DOHH2 (cell line): ENCODE measurements around the gene STK4.
"Not testable (repeated sequence)": the region's sequence is repeated elsewhere in the genome, so short reads cannot be mapped to it uniquely, and the experiment has no call there.

Source experiments
- H3F3A ChIP-seq: fragments of 200-600 bp; sonication (generic), shearing (Covaris generic); 2 replicates; pipeline ENCODE4 v1.6.0; 2016; ENCODE audit warnings: antibody characterized with exemption, mild to moderate bottlenecking; ENCODE audit not compliant: control insufficient read depth, insufficient read depth
- H3K27ac ChIP-seq: fragments of 200-600 bp; sonication (generic); 2 replicates; pipeline ENCODE4 v1.5.1; 2014; ENCODE audit warnings: low read depth, mild to moderate bottlenecking, low read length, moderate library complexity
- H3K27me3 ChIP-seq: fragments of 200-600 bp; sonication (generic); 2 replicates; pipeline ENCODE4 v1.6.1; 2014; ENCODE audit warnings: mild to moderate bottlenecking, low read length, mixed read lengths; ENCODE audit not compliant: control insufficient read depth
- H3K36me3 ChIP-seq: fragments of 200-600 bp; sonication (generic); 2 replicates; pipeline ENCODE4 v1.6.1; 2014; ENCODE audit warnings: mild to moderate bottlenecking, low read length, moderate library complexity, mixed read lengths; ENCODE audit not compliant: control insufficient read depth
- H3K4me1 ChIP-seq: fragments of 200-600 bp; sonication (generic); 2 replicates; pipeline ENCODE4 v1.6.1; 2014; ENCODE audit warnings: mild to moderate bottlenecking, low read length, mixed read lengths; ENCODE audit not compliant: control insufficient read depth
- H3K4me2 ChIP-seq: fragments of 200-600 bp; sonication (generic); 2 replicates; pipeline ENCODE4 v1.6.0; 2014; ENCODE audit warnings: mild to moderate bottlenecking, low read length, moderate library complexity
- H3K4me3 ChIP-seq: fragments of 200-600 bp; sonication (generic); 2 replicates; pipeline ENCODE4 v1.5.1; 2014; ENCODE audit warnings: mild to moderate bottlenecking, low read length, mixed read lengths
- H3K79me2 ChIP-seq: fragments of 200-600 bp; sonication (generic); 2 replicates; pipeline ENCODE4 v1.6.1; 2014; ENCODE audit warnings: mild to moderate bottlenecking, low read length, mixed read lengths; ENCODE audit not compliant: control insufficient read depth
- H3K9me2 ChIP-seq: fragments of 200-600 bp; sonication (generic); replicated peaks from 2 replicates; pipeline ENCODE4 v1.6.1; 2014; ENCODE audit warnings: mild to moderate bottlenecking, low read length, mixed read lengths; ENCODE audit not compliant: control insufficient read depth
- H3K9me3 ChIP-seq: fragments of 200-600 bp; sonication (generic); 2 replicates; pipeline ENCODE4 v1.6.1; 2014; ENCODE audit warnings: antibody characterized with exemption, low read length, mixed read lengths; ENCODE audit not compliant: control insufficient read depth, insufficient read depth
- H4K20me1 ChIP-seq: fragments of 200-600 bp; sonication (generic); 2 replicates; pipeline ENCODE4 v1.6.0; 2014; ENCODE audit warnings: low read depth, mild to moderate bottlenecking, antibody characterized with exemption, low read length, moderate library complexity; ENCODE audit not compliant: control insufficient read depth, insufficient read depth
- CTCF ChIP-seq: fragments of 200-600 bp; sonication (generic); IDR thresholded peaks from one replicate; pipeline ENCODE4 v1.5.1; 2014; ENCODE audit warnings: antibody characterized with exemption, mild to moderate bottlenecking, low read depth, low read length; ENCODE audit not compliant: poor library complexity, severe bottlenecking
- EZH2phosphoT487 ChIP-seq: fragments of 200-600 bp; sonication (generic); IDR thresholded peaks from 2 replicates; pipeline ENCODE4 v1.6.1; 2017; ENCODE audit warnings: borderline replicate concordance, mild to moderate bottlenecking, antibody characterized with exemption, low read length, moderate library complexity, mixed read lengths

STK4 gene

GRCh38 chr20:45019762-45020123, 53.4 kb downstream of the STK4 start:
- peaks cover 3% of the 10 kb centered on the region; the same call in 1 of the 2 replicates for H3F3A ChIP-seq
- no peaks in the 10 kb centered on the region for H3K27me3 ChIP-seq
- no peak overlapping the region for H3K4me3 ChIP-seq
- peaks cover 61% of the 10 kb centered on the region for H3K79me2 ChIP-seq
- peaks cover 89% of the 10 kb centered on the region for H3K36me3 ChIP-seq
- H3K4me1 ChIP-seq, result no peaks in the 10 kb centered on the region
- TF ChIP-seq CTCF (no peak), EZH2phosphoT487 (no peak)
- H3K27ac ChIP-seq, result no peak overlapping the region
- H3K4me2 ChIP-seq, result no peak overlapping the region
- 0 out of 2 replicates have a peak, but pooled peaks cover 1% of the 10 kb centered on the region for H4K20me1 ChIP-seq
- H3K9me3 ChIP-seq, result no peaks in the 10 kb centered on the region
- no peaks in the 10 kb centered on the region for H3K9me2 ChIP-seq

- Histone ChIP-seq H3F3A (peaks cover 3% of the 10 kb centered on the region; the same call in 1 of the 2 replicates), H3K4me3 (no peak overlapping the region), H3K4me2 (no peak overlapping the region), H3K79me2 (peaks cover 60% of the 10 kb centered on the region), H3K9me2 (no peaks in the 10 kb centered on the region), H3K27me3 (no peaks in the 10 kb centered on the region), H3K4me1 (no peaks in the 10 kb centered on the region), H3K9me3 (no peaks in the 10 kb centered on the region), H4K20me1 (no peaks in the 10 kb centered on the region), H3K27ac (no peak overlapping the region), H3K36me3 (peaks cover 89% of the 10 kb centered on the region)
- TF ChIP-seq CTCF (no peak), EZH2phosphoT487 (no peak)
These were observed 54.0 kb downstream of the STK4 start for GRCh38 chr20:45020236-45020886.

- Histone ChIP-seq H3K36me3 (peaks cover 89% of the 10 kb centered on the region), H3K4me3 (no peak overlapping the region), H3K4me2 (no peak overlapping the region), H3K27me3 (no peaks in the 10 kb centered on the region), H3F3A (peaks cover 6% of the 10 kb centered on the region; the same call in 1 of the 2 replicates), H3K4me1 (no peaks in the 10 kb centered on the region), H3K9me3 (no peaks in the 10 kb centered on the region), H4K20me1 (no peaks in the 10 kb centered on the region), H3K79me2 (peaks cover 59% of the 10 kb centered on the region), H3K27ac (no peak overlapping the region), H3K9me2 (no peaks in the 10 kb centered on the region)
- no peak for TF ChIP-seq CTCF
- no peak for TF ChIP-seq EZH2phosphoT487
These were observed 55.3 kb downstream of the STK4 start for GRCh38 chr20:45021631-45022030.

- not testable (repeated sequence) for H3K4me3 ChIP-seq, H4K20me1 ChIP-seq, H3K27me3 ChIP-seq, H3K4me1 ChIP-seq, H3F3A ChIP-seq, H3K9me2 ChIP-seq, H3K4me2 ChIP-seq, H3K27ac ChIP-seq, H3K9me3 ChIP-seq
- Histone ChIP-seq H3K36me3 (peaks cover 86% of the 10 kb centered on the region), H3K79me2 (peaks cover 55% of the 10 kb centered on the region)
These were observed 56.8 kb downstream of the STK4 start for GRCh38 chr20:45023140-45023539.
